Measurements from ENCODE around the gene CGB2. TPM values are rescaled to one million over a fixed set of nuclear protein-coding genes. Genes with fewer than 3 reads are reported as not detected.
"Not testable (repeated sequence)": the region's sequence is repeated elsewhere in the genome, so short reads cannot be mapped to it uniquely, and the experiment has no call there.

Gene CGB2
- total RNA-seq, 2 experiments from 2014 or later, result not detected

GRCh38 chr19:49028686-49029085 lies 3.0 kb upstream of the CGB2 start:
- H3K4me3 ChIP-seq (ENCODE audit: low read depth, low read length, poor library complexity, severe bottlenecking); H3K9me2 ChIP-seq (ENCODE audit: insufficient read depth, low read length); H3K4me2 ChIP-seq (ENCODE audit: low read length); DNase-seq (ENCODE audit: low spot score); H2AFZ ChIP-seq (ENCODE audit: low read length); BruUV-seq (replicated peaks); H3K4me1 ChIP-seq (ENCODE audit: insufficient read depth, low read length, poor library complexity, severe bottlenecking); H3K79me2 ChIP-seq (ENCODE audit: insufficient read depth, low read depth, low read length); H4K20me1 ChIP-seq (ENCODE audit: insufficient read depth, low read length); H3K27ac ChIP-seq (ENCODE audit: low read depth, low read length, poor library complexity, severe bottlenecking); H3K36me3 ChIP-seq (ENCODE audit: insufficient read depth, low read length); CTCF ChIA-PET (ENCODE audit: unreplicated experiment); intact Hi-C loops (cut with micrococcal nuclease; ENCODE audit: unreplicated experiment); H3K9me3 ChIP-seq (ENCODE audit: low read length): not testable (repeated sequence)
- POLR2A ChIA-PET, result interaction anchor here (0.6 kb wide), 1 partner anchor 327 kb away, joined by 3 read pairs; no protein-coding TSS in a partner anchor

- H3K36me3 ChIP-seq (ENCODE audit: insufficient read depth, low read length); BruUV-seq (replicated peaks); CTCF ChIA-PET (ENCODE audit: unreplicated experiment); POLR2A ChIA-PET; H2AFZ ChIP-seq (ENCODE audit: low read length); H4K20me1 ChIP-seq (ENCODE audit: insufficient read depth, low read length); H3K9me3 ChIP-seq (ENCODE audit: low read length); intact Hi-C loops (cut with micrococcal nuclease; ENCODE audit: unreplicated experiment); H3K9me2 ChIP-seq (ENCODE audit: insufficient read depth, low read length); H3K4me2 ChIP-seq (ENCODE audit: low read length); H3K4me3 ChIP-seq (ENCODE audit: low read depth, low read length, poor library complexity, severe bottlenecking); H3K79me2 ChIP-seq (ENCODE audit: insufficient read depth, low read depth, low read length); H3K27ac ChIP-seq (ENCODE audit: low read depth, low read length, poor library complexity, severe bottlenecking); DNase-seq (ENCODE audit: low spot score); H3K4me1 ChIP-seq (ENCODE audit: insufficient read depth, low read length, poor library complexity, severe bottlenecking): not testable (repeated sequence)
These were observed 1.9 kb upstream of the CGB2 start for GRCh38 chr19:49029749-49030148.

GRCh38 chr19:49030323-49030722 lies 1.4 kb upstream of the CGB2 start:
- H2AFZ ChIP-seq (ENCODE audit: low read length); H3K27ac ChIP-seq (ENCODE audit: low read depth, low read length, poor library complexity, severe bottlenecking); POLR2A ChIA-PET; DNase-seq (ENCODE audit: low spot score); intact Hi-C loops (cut with micrococcal nuclease; ENCODE audit: unreplicated experiment); H3K79me2 ChIP-seq (ENCODE audit: insufficient read depth, low read depth, low read length); H4K20me1 ChIP-seq (ENCODE audit: insufficient read depth, low read length); H3K4me1 ChIP-seq (ENCODE audit: insufficient read depth, low read length, poor library complexity, severe bottlenecking); CTCF ChIA-PET (ENCODE audit: unreplicated experiment); BruUV-seq (replicated peaks); H3K36me3 ChIP-seq (ENCODE audit: insufficient read depth, low read length); H3K9me2 ChIP-seq (ENCODE audit: insufficient read depth, low read length); H3K4me3 ChIP-seq (ENCODE audit: low read depth, low read length, poor library complexity, severe bottlenecking); H3K9me3 ChIP-seq (ENCODE audit: low read length); H3K4me2 ChIP-seq (ENCODE audit: low read length): not testable (repeated sequence)

GRCh38 chr19:49036815-49037214 lies 5.1 kb downstream of the CGB2 start, which contains the start of gene CGB1:
Gene CGB1, minus strand, starts transcription at chr19:49036895. Its CDS starts 184 bp downstream, at chr19:49036711.
- CTCF ChIA-PET (ENCODE audit: unreplicated experiment); BruUV-seq (replicated peaks); H3K4me1 ChIP-seq (ENCODE audit: insufficient read depth, low read length, poor library complexity, severe bottlenecking); H3K27ac ChIP-seq (ENCODE audit: low read depth, low read length, poor library complexity, severe bottlenecking); H3K9me2 ChIP-seq (ENCODE audit: insufficient read depth, low read length); H4K20me1 ChIP-seq (ENCODE audit: insufficient read depth, low read length); H3K9me3 ChIP-seq (ENCODE audit: low read length); H3K4me3 ChIP-seq (ENCODE audit: low read depth, low read length, poor library complexity, severe bottlenecking); intact Hi-C loops (cut with micrococcal nuclease; ENCODE audit: unreplicated experiment); H3K36me3 ChIP-seq (ENCODE audit: insufficient read depth, low read length); POLR2A ChIA-PET; H3K79me2 ChIP-seq (ENCODE audit: insufficient read depth, low read depth, low read length); H3K4me2 ChIP-seq (ENCODE audit: low read length); H2AFZ ChIP-seq (ENCODE audit: low read length): not testable (repeated sequence)
- TF ChIP-seq CTCF (conservative IDR thresholded peaks at IDR 0.05; ENCODE audit: low read length), result peak; percentile 81
- DNase-seq (ENCODE audit: low spot score), result peak; percentile 66

- DNase-seq (ENCODE audit: low spot score); BruUV-seq (replicated peaks); intact Hi-C loops (cut with micrococcal nuclease; ENCODE audit: unreplicated experiment); H3K9me2 ChIP-seq (ENCODE audit: insufficient read depth, low read length); H3K79me2 ChIP-seq (ENCODE audit: insufficient read depth, low read depth, low read length); H3K9me3 ChIP-seq (ENCODE audit: low read length); H3K4me2 ChIP-seq (ENCODE audit: low read length); H2AFZ ChIP-seq (ENCODE audit: low read length); H3K36me3 ChIP-seq (ENCODE audit: insufficient read depth, low read length); CTCF ChIA-PET (ENCODE audit: unreplicated experiment); H4K20me1 ChIP-seq (ENCODE audit: insufficient read depth, low read length); POLR2A ChIA-PET; H3K4me3 ChIP-seq (ENCODE audit: low read depth, low read length, poor library complexity, severe bottlenecking); H3K27ac ChIP-seq (ENCODE audit: low read depth, low read length, poor library complexity, severe bottlenecking); H3K4me1 ChIP-seq (ENCODE audit: insufficient read depth, low read length, poor library complexity, severe bottlenecking): not testable (repeated sequence)
These were observed 6.4 kb downstream of the CGB2 start for GRCh38 chr19:49038111-49038510.

GRCh38 chr19:49038557-49039276 lies 7.0 kb downstream of the CGB2 start:
- POLR2A ChIA-PET; intact Hi-C loops (cut with micrococcal nuclease; ENCODE audit: unreplicated experiment); H2AFZ ChIP-seq (ENCODE audit: low read length): not testable (repeated sequence)

More at GRCh38 chr19:49038557-49039276, 7.0 kb downstream of the CGB2 start:
- H3K9me2 ChIP-seq (ENCODE audit: insufficient read depth, low read length); H3K79me2 ChIP-seq (ENCODE audit: insufficient read depth, low read depth, low read length); BruUV-seq (replicated peaks); DNase-seq (ENCODE audit: low spot score); H3K36me3 ChIP-seq (ENCODE audit: insufficient read depth, low read length); H3K27ac ChIP-seq (ENCODE audit: low read depth, low read length, poor library complexity, severe bottlenecking); H4K20me1 ChIP-seq (ENCODE audit: insufficient read depth, low read length); H3K9me3 ChIP-seq (ENCODE audit: low read length); H3K4me3 ChIP-seq (ENCODE audit: low read depth, low read length, poor library complexity, severe bottlenecking); CTCF ChIA-PET (ENCODE audit: unreplicated experiment); H3K4me2 ChIP-seq (ENCODE audit: low read length); H3K4me1 ChIP-seq (ENCODE audit: insufficient read depth, low read length, poor library complexity, severe bottlenecking): not testable (repeated sequence)

Measured in OCI-LY7 (cell line).